PFSK-1 (cell line): ENCODE measurements around the gene TJAP1.

ENCODE experiments used
- FOXP2 ChIP-seq: optimal IDR thresholded peaks from 2 replicates; pipeline ENCODE3; 2011; ENCODE audit warnings: borderline replicate concordance, control low read depth, inconsistent platforms; ENCODE audit not compliant: insufficient read depth; ENCODE audit errors: extremely low read length, extremely low read depth
- POLR2AphosphoS5 ChIP-seq: IDR thresholded peaks from 2 replicates; pipeline ENCODE4 v1.6.1; 2012; ENCODE audit warnings: low read depth, mild to moderate bottlenecking, control low read depth, low read length, moderate library complexity
- REST ChIP-seq, 2 experiments: IDR thresholded peaks; 2 replicates each; pipeline versions ENCODE4 v1.6.1 to v1.8.0; 2011 to 2012; ENCODE audit warnings: low read depth in 2 of 2, low read length in 2 of 2, control low read depth in 1 of 2, inconsistent platforms in 1 of 2, mild to moderate bottlenecking in 1 of 2, moderate library complexity in 1 of 2; ENCODE audit not compliant: insufficient read depth in 1 of 2
- SIN3A ChIP-seq: IDR thresholded peaks from 2 replicates; pipeline ENCODE4 v1.6.1; 2012; ENCODE audit warnings: mild to moderate bottlenecking, low read length, moderate library complexity, borderline replicate concordance; ENCODE audit not compliant: insufficient read depth
- TAF1 ChIP-seq: IDR thresholded peaks from 2 replicates; pipeline ENCODE4 v1.6.1; 2012; ENCODE audit warnings: low read length, control low read depth, borderline replicate concordance; ENCODE audit not compliant: insufficient read depth

Gene TJAP1

GRCh38 chr6:43504756-43505593, 27.6 kb downstream of the TJAP1 start:
- TF ChIP-seq TAF1 (no peak), REST (IDR thresholded peaks at IDR 0.05; ENCODE audit: insufficient read depth in 1 of 2, low read depth in 2 of 2, low read length in 2 of 2) (no peak), POLR2AphosphoS5 (no peak), FOXP2 (no peak), SIN3A (no peak)

GRCh38 chr6:43505718-43506117, 28.3 kb downstream of the TJAP1 start:
- TF ChIP-seq SIN3A (no peak), POLR2AphosphoS5 (no peak), FOXP2 (no peak), TAF1 (no peak), REST (IDR thresholded peaks at IDR 0.05; ENCODE audit: insufficient read depth in 1 of 2, low read depth in 2 of 2, low read length in 2 of 2) (no peak)

GRCh38 chr6:43506171-43506570, 28.8 kb downstream of the TJAP1 start:
- TF ChIP-seq TAF1 (no peak), POLR2AphosphoS5 (no peak), FOXP2 (no peak), SIN3A (no peak), REST (IDR thresholded peaks at IDR 0.05; ENCODE audit: insufficient read depth in 1 of 2, low read depth in 2 of 2, low read length in 2 of 2) (no peak)

- TF ChIP-seq SIN3A: no peak
- TF ChIP-seq POLR2AphosphoS5: no peak
- TF ChIP-seq TAF1: no peak
- TF ChIP-seq FOXP2: no peak
- TF ChIP-seq REST (IDR thresholded peaks at IDR 0.05; ENCODE audit: insufficient read depth in 1 of 2, low read depth in 2 of 2, low read length in 2 of 2): no peak
Measured at GRCh38 chr6:43506667-43507471, 29.5 kb downstream of the TJAP1 start.
